ENCODE data around the gene PTPN4. TPM values are rescaled to one million over a fixed set of nuclear protein-coding genes. Genes with fewer than 3 reads are reported as not detected.

Gene PTPN4
- total and polyA plus RNA-seq, 4 donors, result 4.2 to 70.7 (median 27.0) TPM

GRCh38 chr2:119782308-119783027 is 22.7 kb downstream of the PTPN4 start:
- no peak for TF ChIP-seq CTCF (IDR thresholded peaks at IDR 0.05; ENCODE audit: control extremely low read depth, extremely low read depth)
- WGBS, 2 donors, result 94% methylated on average over 9 of the region's 9 CpGs
- H3K9me3 ChIP-seq (ENCODE audit: control insufficient read depth in 4 of 4, insufficient read depth in 3 of 4, low read length in 3 of 4), result no peaks in the 10 kb centered on the region
- ATAC-seq (ENCODE audit: insufficient read depth, low FRiP score) (no peak), DNase-seq (no peak)
- H3K27me3 ChIP-seq (ENCODE audit: control insufficient read depth in 3 of 3, insufficient read depth in 3 of 3, low read length in 2 of 3), result no peaks in the 10 kb centered on the region
- no peak overlapping the region for H3K27ac ChIP-seq (ENCODE audit: low read depth in 1 of 2, low read length in 1 of 2)
- no peaks in the 10 kb centered on the region for H3K36me3 ChIP-seq (ENCODE audit: control insufficient read depth in 4 of 4, insufficient read depth in 4 of 4, low read length in 4 of 4)
- no peak overlapping the region for H3K9ac ChIP-seq (ENCODE audit: insufficient read depth in 1 of 2, low read length in 2 of 2)
- H3K4me1 ChIP-seq (ENCODE audit: control insufficient read depth in 5 of 5, insufficient read depth in 5 of 5, low read length in 5 of 5), result peaks cover 0 to 8% (median 0%) of the 10 kb centered on the region in 5 donors
- H3K4me3 ChIP-seq, result no peak overlapping the region

- no peak overlapping the region for H3K4me3 ChIP-seq
- no peak overlapping the region for H3K27ac ChIP-seq (ENCODE audit: low read depth in 1 of 2, low read length in 1 of 2)
- TF ChIP-seq CTCF (IDR thresholded peaks at IDR 0.05; ENCODE audit: control extremely low read depth, extremely low read depth), result no peak
- ATAC-seq (ENCODE audit: insufficient read depth, low FRiP score) (no peak), DNase-seq (no peak)
- H3K36me3 ChIP-seq (ENCODE audit: control insufficient read depth in 4 of 4, insufficient read depth in 4 of 4, low read length in 4 of 4), result no peaks in the 10 kb centered on the region
- H3K9me3 ChIP-seq (ENCODE audit: control insufficient read depth in 4 of 4, insufficient read depth in 3 of 4, low read length in 3 of 4), result no peaks in the 10 kb centered on the region
- 76 to 96% methylated on average over 5 of the region's 5 CpGs for WGBS, 2 donors
- H3K27me3 ChIP-seq (ENCODE audit: control insufficient read depth in 3 of 3, insufficient read depth in 3 of 3, low read length in 2 of 3), result no peaks in the 10 kb centered on the region
- no peak overlapping the region for H3K9ac ChIP-seq (ENCODE audit: insufficient read depth in 1 of 2, low read length in 2 of 2)
- H3K4me1 ChIP-seq (ENCODE audit: control insufficient read depth in 5 of 5, insufficient read depth in 5 of 5, low read length in 5 of 5), result peaks cover 0 to 8% (median 0%) of the 10 kb centered on the region in 5 donors
Measured at GRCh38 chr2:119784876-119785275, 25.2 kb downstream of the PTPN4 start.

- no peaks in the 10 kb centered on the region for H3K27me3 ChIP-seq (ENCODE audit: control insufficient read depth in 3 of 3, insufficient read depth in 3 of 3, low read length in 2 of 3)
- no peaks in the 10 kb centered on the region for H3K9me3 ChIP-seq (ENCODE audit: control insufficient read depth in 4 of 4, insufficient read depth in 3 of 4, low read length in 3 of 4)
- DNase-seq (peak in 2 of 3 donors; percentile 22 to 60), ATAC-seq (ENCODE audit: insufficient read depth, low FRiP score) (no peak)
- no peak overlapping the region for H3K4me3 ChIP-seq
- 100% methylated on average over 1 of the region's 1 CpG for WGBS, 2 donors
- no peak overlapping the region for H3K9ac ChIP-seq (ENCODE audit: insufficient read depth in 1 of 2, low read length in 2 of 2)
- H3K4me1 ChIP-seq (ENCODE audit: control insufficient read depth in 5 of 5, insufficient read depth in 5 of 5, low read length in 5 of 5), result peaks cover 0 to 8% (median 0%) of the 10 kb centered on the region in 5 donors
- TF ChIP-seq CTCF (IDR thresholded peaks at IDR 0.05; ENCODE audit: control extremely low read depth, extremely low read depth), result no peak
- no peaks in the 10 kb centered on the region for H3K36me3 ChIP-seq (ENCODE audit: control insufficient read depth in 4 of 4, insufficient read depth in 4 of 4, low read length in 4 of 4)
- no peak overlapping the region for H3K27ac ChIP-seq (ENCODE audit: low read depth in 1 of 2, low read length in 1 of 2)
Measured at GRCh38 chr2:119786295-119786694, 26.6 kb downstream of the PTPN4 start.
